PFSK-1 (cell line): ENCODE results near the gene SLC16A8.

Experiments
- POLR2AphosphoS5 ChIP-seq: IDR thresholded peaks from 2 replicates; pipeline ENCODE4 v1.6.1; 2012; ENCODE audit warnings: low read depth, mild to moderate bottlenecking, control low read depth, low read length, moderate library complexity
- SIN3A ChIP-seq: IDR thresholded peaks from 2 replicates; pipeline ENCODE4 v1.6.1; 2012; ENCODE audit warnings: mild to moderate bottlenecking, low read length, moderate library complexity, borderline replicate concordance; ENCODE audit not compliant: insufficient read depth
- TAF1 ChIP-seq: IDR thresholded peaks from 2 replicates; pipeline ENCODE4 v1.6.1; 2012; ENCODE audit warnings: low read length, control low read depth, borderline replicate concordance; ENCODE audit not compliant: insufficient read depth

GRCh38 chr22:38030311-38031133, 53.5 kb downstream of the SLC16A8 start:
- TF ChIP-seq POLR2AphosphoS5 (no peak), TAF1 (no peak), SIN3A (no peak)
